ENCODE results near the gene RIN3.

GRCh38 chr14:92464156-92464555 lies 49.4 kb upstream of the RIN3 start:
- TF ChIP-seq CTCF (IDR thresholded peaks at IDR 0.05) (no peak), EZH2phosphoT487 (IDR thresholded peaks at IDR 0.05) (no peak), EZH2 (IDR thresholded peaks at IDR 0.05) (no peak)

All from neural progenitor cell (in vitro differentiated cells).